Mucosa of gallbladder (tissue), 1 donor: ENCODE measurements around the gene TIMM50. TPM values are rescaled to one million over a fixed set of nuclear protein-coding genes. Genes with fewer than 3 reads are reported as not detected.

ENCODE experiments used
- DNase-seq: peaks from one replicate; pipeline ENCODE4 v3.0.0-alpha.2; 2020; ENCODE audit warnings: low spot score
- total RNA-seq: library from RNA; stranded (reverse); gene quantifications from one replicate; pipeline ENCODE4 v1.2.1, GENCODE V29; 2021
- donor health status: DM: no; HTN: no; CAD: no.

Gene TIMM50
- total RNA-seq, 1 donor from 2014 or later, result 53.3 TPM

GRCh38 chr19:39533003-39533512 lies 52.4 kb downstream of the TIMM50 start:
- DNase-seq, result no peak

GRCh38 chr19:39533791-39534190 lies 53.2 kb downstream of the TIMM50 start:
- DNase-seq, result no peak

GRCh38 chr19:39539165-39539517 lies 58.5 kb downstream of the TIMM50 start:
- DNase-seq, result no peak

GRCh38 chr19:39539518-39540332 lies 59.1 kb downstream of the TIMM50 start, which contains the start of gene EID2:
EID2 (minus strand) TSS chr19:39540161; CDS start chr19:39540079, 82 bp downstream.
- DNase-seq, result peak; percentile 96

- no peak for DNase-seq
These were observed 59.7 kb downstream of the TIMM50 start for GRCh38 chr19:39540333-39540673.

Other genes starting within 250 kb of the TIMM50 start
- gene IFNL3, start 235.8 kb upstream of the TIMM50 start, total RNA-seq, result not detected
- gene IFNL4, start 232.0 kb upstream of the TIMM50 start, total RNA-seq, result not detected
- gene IFNL2, start 212.4 kb upstream of the TIMM50 start, total RNA-seq, result not detected
- not detected for gene IFNL1, start 184.4 kb upstream of the TIMM50 start, total RNA-seq
- gene LRFN1, start 160.0 kb upstream of the TIMM50 start, total RNA-seq, result 1.6 TPM
- gene GMFG, start 144.8 kb upstream of the TIMM50 start, total RNA-seq, result 29.0 TPM
- 106 TPM for gene SAMD4B, start 138.4 kb upstream of the TIMM50 start, total RNA-seq
- 50.5 TPM for gene PAF1, start 89.7 kb upstream of the TIMM50 start, total RNA-seq
- 46.0 TPM for gene MED29, start 89.5 kb upstream of the TIMM50 start, total RNA-seq
- 180 TPM for gene ZFP36, start 74.0 kb upstream of the TIMM50 start, total RNA-seq
- 41.8 TPM for gene PLEKHG2, start 68.2 kb upstream of the TIMM50 start, total RNA-seq
- gene RPS16, start 44.9 kb upstream of the TIMM50 start, total RNA-seq, result 1,378 TPM
- 157 TPM for gene SUPT5H, start 35.3 kb upstream of the TIMM50 start, total RNA-seq
- gene DLL3, start 18.1 kb downstream of the TIMM50 start, total RNA-seq, result not detected
- gene SELENOV, start 34.3 kb downstream of the TIMM50 start, total RNA-seq, result not detected
- gene EID2B, start 52.0 kb downstream of the TIMM50 start, total RNA-seq, result 2.6 TPM
- 15.0 TPM for gene EID2, start 59.3 kb downstream of the TIMM50 start, total RNA-seq
- gene LGALS13, start 121.7 kb downstream of the TIMM50 start, total RNA-seq, result not detected
- not detected for gene LGALS16, start 175.1 kb downstream of the TIMM50 start, total RNA-seq
- gene LGALS14, start 223.6 kb downstream of the TIMM50 start, total RNA-seq, result not detected